ENCODE data around the gene SLC25A47. TPM values are rescaled to one million over a fixed set of nuclear protein-coding genes. Genes with fewer than 3 reads are reported as not detected.
A peak's percentile ranks its signal among the peaks of the same experiment; 100 is the strongest.

SLC25A47 gene
- total and polyA plus RNA-seq, 4 donors, result 23.7 to 469 (median 291) TPM

- 1% methylated on average over 82 of the region's 82 CpGs for WGBS
- H3K4me3 ChIP-seq (ENCODE audit: low read depth in 1 of 3, low read length in 3 of 3), result peak overlapping the region; percentile 52 to 75 (median 72)
- H3K27me3 ChIP-seq (ENCODE audit: control insufficient read depth in 4 of 4, insufficient read depth in 4 of 4, low read length in 3 of 4), result no peaks in the 10 kb centered on the region
- peaks cover 0 to 14% (median 10%) of the 10 kb centered on the region in 4 donors for H3K4me1 ChIP-seq (ENCODE audit: control insufficient read depth in 4 of 4, insufficient read depth in 4 of 4, low read length in 3 of 4)
- peak; percentile 78 for DNase-seq (ENCODE audit: low spot score)
- peak overlapping the region; percentile 66 to 84 for H3K27ac ChIP-seq (ENCODE audit: low read depth in 1 of 2, low read length in 2 of 2)
- peaks cover 0 to 2% (median 0%) of the 10 kb centered on the region in 4 donors for H3K36me3 ChIP-seq (ENCODE audit: control insufficient read depth in 4 of 4, insufficient read depth in 3 of 4, low read depth in 1 of 4, low read length in 3 of 4)
- H3K9me3 ChIP-seq (ENCODE audit: control insufficient read depth in 4 of 4, low read length in 3 of 4), result no peaks in the 10 kb centered on the region
- H3K9ac ChIP-seq (ENCODE audit: low read depth in 1 of 2, low read length in 2 of 2), result peak overlapping the region; percentile 43 to 83
- TF ChIP-seq CTCF (IDR thresholded peaks at IDR 0.05; ENCODE audit: low read depth, low read length, missing input control) (peak; percentile 82), GABPA (IDR thresholded peaks at IDR 0.05 in 1 of 2, conservative IDR thresholded peaks at IDR 0.05 in 1 of 2) (no peak)
These were observed 37.9 kb upstream of the SLC25A47 start for GRCh38 chr14:100285021-100285912.

GRCh38 chr14:100285913-100286400 is 37.2 kb upstream of the SLC25A47 start:
- Histone ChIP-seq H3K27me3 (ENCODE audit: control insufficient read depth in 4 of 4, insufficient read depth in 4 of 4, low read length in 3 of 4) (no peaks in the 10 kb centered on the region), H3K4me3 (ENCODE audit: low read depth in 1 of 3, low read length in 3 of 3) (peak overlapping the region in 2 of 3 donors; percentile 35 to 75), H3K9ac (ENCODE audit: low read depth in 1 of 2, low read length in 2 of 2) (no peak overlapping the region), H3K27ac (ENCODE audit: low read depth in 1 of 2, low read length in 2 of 2) (peak overlapping the region in 1 of 2 donors; percentile 66), H3K9me3 (ENCODE audit: control insufficient read depth in 4 of 4, low read length in 3 of 4) (no peaks in the 10 kb centered on the region), H3K36me3 (ENCODE audit: control insufficient read depth in 4 of 4, insufficient read depth in 3 of 4, low read depth in 1 of 4, low read length in 3 of 4) (peaks cover 0 to 2% (median 0%) of the 10 kb centered on the region in 4 donors), H3K4me1 (ENCODE audit: control insufficient read depth in 4 of 4, insufficient read depth in 4 of 4, low read length in 3 of 4) (peaks cover 0 to 13% (median 10%) of the 10 kb centered on the region in 4 donors)
- WGBS, result 41% methylated on average over 13 of the region's 13 CpGs
- no peak for DNase-seq (ENCODE audit: low spot score)
- TF ChIP-seq NR2F2 (IDR thresholded peaks at IDR 0.05) (no peak), TAF1 (conservative IDR thresholded peaks at IDR 0.05) (no peak), CTCF (IDR thresholded peaks at IDR 0.05; ENCODE audit: low read depth, low read length, missing input control) (no peak), GABPA (IDR thresholded peaks at IDR 0.05 in 1 of 2, conservative IDR thresholded peaks at IDR 0.05 in 1 of 2) (no peak), MAX (IDR thresholded peaks at IDR 0.05) (no peak), YY1 (IDR thresholded peaks at IDR 0.05) (no peak), JUND (IDR thresholded peaks at IDR 0.05) (no peak), FOXA1 (IDR thresholded peaks at IDR 0.05) (no peak)

GRCh38 chr14:100286484-100287191 is 36.5 kb upstream of the SLC25A47 start:
- Histone ChIP-seq H3K27ac (ENCODE audit: low read depth in 1 of 2, low read length in 2 of 2) (no peak overlapping the region), H3K9ac (ENCODE audit: low read depth in 1 of 2, low read length in 2 of 2) (no peak overlapping the region), H3K9me3 (ENCODE audit: control insufficient read depth in 4 of 4, low read length in 3 of 4) (no peaks in the 10 kb centered on the region), H3K4me3 (ENCODE audit: low read depth in 1 of 3, low read length in 3 of 3) (no peak overlapping the region), H3K36me3 (ENCODE audit: control insufficient read depth in 4 of 4, insufficient read depth in 3 of 4, low read depth in 1 of 4, low read length in 3 of 4) (no peaks in the 10 kb centered on the region), H3K27me3 (ENCODE audit: control insufficient read depth in 4 of 4, insufficient read depth in 4 of 4, low read length in 3 of 4) (no peaks in the 10 kb centered on the region), H3K4me1 (ENCODE audit: control insufficient read depth in 4 of 4, insufficient read depth in 4 of 4, low read length in 3 of 4) (peaks cover 0 to 13% (median 10%) of the 10 kb centered on the region in 4 donors)
- DNase-seq (ENCODE audit: low spot score), result no peak
- WGBS, result 80% methylated on average over 10 of the region's 10 CpGs
- TF ChIP-seq CTCF (IDR thresholded peaks at IDR 0.05; ENCODE audit: low read depth, low read length, missing input control) (no peak), FOXA2 (IDR thresholded peaks at IDR 0.05) (no peak), YY1 (IDR thresholded peaks at IDR 0.05) (no peak), HNF4A (conservative IDR thresholded peaks at IDR 0.05) (no peak), GABPA (IDR thresholded peaks at IDR 0.05 in 1 of 2, conservative IDR thresholded peaks at IDR 0.05 in 1 of 2) (no peak), ZBTB33 (IDR thresholded peaks at IDR 0.05) (no peak), NR2F2 (IDR thresholded peaks at IDR 0.05) (no peak), RAD21 (IDR thresholded peaks at IDR 0.05) (no peak), EGR1 (IDR thresholded peaks at IDR 0.05; ENCODE audit: low read depth in 2 of 2) (no peak), RXRA (IDR thresholded peaks at IDR 0.05) (no peak)
